WTC11 (cell line): ENCODE measurements around the gene GALNT17. TPM values are rescaled to one million over a fixed set of nuclear protein-coding genes. Genes with fewer than 3 reads are reported as not detected.

ENCODE experiments used
- ATAC-seq: fragments of 200-7000 bp; cut with Tn5 transposase; 2 replicates; pipeline ENCODE4 v1.10.0; 2021; ENCODE audit warnings: mild to moderate bottlenecking, moderate library complexity
- CTCF ChIA-PET: fragments of 300-600 bp; sonication (Branson Sonifier 250); formaldehyde crosslinking; loops from one replicate; lab custom pipeline; 2021; ENCODE audit warnings: antibody characterized with exemption; lab: Charles Lee
- POLR2A ChIA-PET: fragments of 350-600 bp; sonication (Branson Sonifier 250); formaldehyde crosslinking; loops from one replicate; lab custom pipeline; 2021; ENCODE audit warnings: antibody characterized with exemption; lab: Charles Lee
- DNase-seq: peaks from one replicate; pipeline ENCODE4 v3.0.0; 2021; ENCODE audit warnings: low spot score
- H3K27ac Mint-ChIP-seq: 2 replicates; pipeline ENCODE4 v1.8.0; 2021; ENCODE audit warnings: mixed read lengths
- H3K27me3 Mint-ChIP-seq: 2 replicates; pipeline ENCODE4 v1.8.0; 2021; ENCODE audit warnings: low read depth, mild to moderate bottlenecking, moderate library complexity, mixed read lengths
- H3K36me3 Mint-ChIP-seq: 2 replicates; pipeline ENCODE4 v1.8.0; 2021; ENCODE audit warnings: mixed read lengths
- H3K4me1 Mint-ChIP-seq: 2 replicates; pipeline ENCODE4 v1.8.0; 2022; ENCODE audit warnings: mixed read lengths
- H3K4me3 Mint-ChIP-seq: 2 replicates; pipeline ENCODE4 v1.8.0; 2021; ENCODE audit warnings: mild to moderate bottlenecking, moderate library complexity, mixed read lengths
- H3K9me3 Mint-ChIP-seq: 2 replicates; pipeline ENCODE4 v1.8.0; 2021; ENCODE audit warnings: mixed read lengths
- ATF1 ChIP-seq: sonication (generic); formaldehyde crosslinking; IDR thresholded peaks from 2 replicates; pipeline ENCODE4 v1.8.1; 2023; ENCODE audit warnings: mild to moderate bottlenecking, moderate library complexity, missing genetic modification reagents
- CDX4 ChIP-seq: fragments of 250-450 bp; sonication (Bioruptor Pico); IDR thresholded peaks from 2 replicates; pipeline ENCODE4 v1.9.0; 2021; ENCODE audit warnings: moderate library complexity, mild to moderate bottlenecking, inconsistent platforms, borderline replicate concordance
- CREM ChIP-seq: sonication (generic); formaldehyde crosslinking; IDR thresholded peaks from 2 replicates; pipeline ENCODE4 v1.8.1; 2022; ENCODE audit warnings: mild to moderate bottlenecking, missing genetic modification reagents, moderate library complexity
- CTCF ChIP-seq: fragments of 200-600 bp; IDR thresholded peaks from 2 replicates; pipeline ENCODE4 v1.8.0; 2022; ENCODE audit warnings: antibody characterized with exemption
- GTF2I ChIP-seq: fragments of 250-450 bp; sonication (Bioruptor Pico); conservative IDR thresholded peaks from 2 replicates; pipeline ENCODE4 v1.4.0; 2021; ENCODE audit warnings: mild to moderate bottlenecking
- HMGA2 ChIP-seq: fragments of 250-450 bp; sonication (Bioruptor Pico); IDR thresholded peaks from 2 replicates; pipeline ENCODE4 v1.4.0; 2021; ENCODE audit warnings: mild to moderate bottlenecking, moderate library complexity
- NFYB ChIP-seq: sonication (generic); formaldehyde crosslinking; conservative IDR thresholded peaks from 2 replicates; pipeline ENCODE4 v1.8.0; 2022; ENCODE audit warnings: low read depth, missing genetic modification reagents
- NR1H2 ChIP-seq: sonication (generic); formaldehyde crosslinking; IDR thresholded peaks from 2 replicates; pipeline ENCODE4 v1.9.0; 2021; ENCODE audit warnings: mild to moderate bottlenecking, moderate library complexity, missing genetic modification reagents
- PRRX2 ChIP-seq: fragments of 250-450 bp; sonication (Bioruptor Pico); IDR thresholded peaks from 2 replicates; pipeline ENCODE4 v1.8.0; 2021; ENCODE audit warnings: mild to moderate bottlenecking
- SMAD4 ChIP-seq: sonication (generic); formaldehyde crosslinking; IDR thresholded peaks from 2 replicates; pipeline ENCODE4 v1.8.0; 2022; ENCODE audit warnings: mild to moderate bottlenecking, missing genetic modification reagents
- TEAD1 ChIP-seq: sonication (generic); formaldehyde crosslinking; IDR thresholded peaks from 2 replicates; pipeline ENCODE4 v1.8.0; 2022; ENCODE audit warnings: mild to moderate bottlenecking, missing genetic modification reagents
- ZBTB21 ChIP-seq: sonication (generic); formaldehyde crosslinking; IDR thresholded peaks from 2 replicates; pipeline ENCODE4 v1.8.1; 2023; ENCODE audit warnings: mild to moderate bottlenecking, missing genetic modification reagents, borderline replicate concordance
- ZBTB43 ChIP-seq: sonication (generic); formaldehyde crosslinking; IDR thresholded peaks from 2 replicates; pipeline ENCODE4 v1.8.1; 2023; ENCODE audit warnings: mild to moderate bottlenecking, missing genetic modification reagents
- ZMAT4 ChIP-seq: fragments of 250-450 bp; sonication (Bioruptor Pico); IDR thresholded peaks from 2 replicates; pipeline ENCODE4 v1.9.0; 2021; ENCODE audit warnings: mild to moderate bottlenecking
- ZNF138 ChIP-seq: sonication (generic); formaldehyde crosslinking; conservative IDR thresholded peaks from 2 replicates; pipeline ENCODE4 v1.8.1; 2022; ENCODE audit warnings: mild to moderate bottlenecking, moderate library complexity, missing genetic modification reagents
- total RNA-seq: library from RNA; stranded (reverse); gene quantifications from 3 replicates; pipeline ENCODE4 v1.2.3, GENCODE V29; 2021
- TF ChIP-seq, protein P1 (sequence below): fragments of 250-450 bp; sonication (Bioruptor Pico); conservative IDR thresholded peaks from 2 replicates; pipeline ENCODE4 v1.9.0; 2021; ENCODE audit warnings: mild to moderate bottlenecking
- TF ChIP-seq, protein P2 (sequence below): sonication (generic); formaldehyde crosslinking; IDR thresholded peaks from 2 replicates; pipeline ENCODE4 v1.8.0; 2023; ENCODE audit warnings: missing genetic modification reagents
- TF ChIP-seq, protein P3 (sequence below): sonication (generic); formaldehyde crosslinking; IDR thresholded peaks from 2 replicates; pipeline ENCODE4 v1.8.1; 2022; ENCODE audit warnings: mild to moderate bottlenecking, moderate library complexity, missing genetic modification reagents

Gene GALNT17
- total RNA-seq, 1 experiment from 2014 or later: 61.1 TPM

DNA sequence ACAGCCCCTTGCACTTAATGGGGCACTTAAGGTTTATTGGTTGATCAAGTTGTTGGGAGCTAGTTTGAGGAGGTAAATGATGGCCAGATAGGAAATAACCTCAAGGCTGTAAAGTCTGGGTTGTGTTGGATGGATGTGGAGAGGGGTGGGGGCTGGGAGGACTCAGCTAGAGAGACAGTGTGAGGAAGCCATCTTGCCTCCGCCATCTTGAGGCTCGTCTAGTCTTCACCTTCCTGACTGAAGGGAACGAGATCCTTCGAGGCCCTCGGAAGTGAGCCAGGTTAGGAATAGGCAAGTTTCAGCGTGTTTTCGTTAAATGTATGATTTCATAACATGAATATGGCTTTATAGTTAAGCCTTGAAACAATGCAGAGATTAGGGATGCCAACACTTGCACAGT, 5.5 kb downstream of the GALNT17 start:
- Mint-ChIP-seq H3K27me3 (no peaks in the 10 kb centered on the region), H3K9me3 (no peaks in the 10 kb centered on the region), H3K36me3 (peaks cover 39% of the 10 kb centered on the region)
- POLR2A ChIA-PET: no interaction called here
- no peak for TF ChIP-seq ZBTB43 (CRISPR knock-in tag)
- TF ChIP-seq ZMAT4 (CRISPR knock-in tag): no peak
- TF ChIP-seq, protein P1, sequence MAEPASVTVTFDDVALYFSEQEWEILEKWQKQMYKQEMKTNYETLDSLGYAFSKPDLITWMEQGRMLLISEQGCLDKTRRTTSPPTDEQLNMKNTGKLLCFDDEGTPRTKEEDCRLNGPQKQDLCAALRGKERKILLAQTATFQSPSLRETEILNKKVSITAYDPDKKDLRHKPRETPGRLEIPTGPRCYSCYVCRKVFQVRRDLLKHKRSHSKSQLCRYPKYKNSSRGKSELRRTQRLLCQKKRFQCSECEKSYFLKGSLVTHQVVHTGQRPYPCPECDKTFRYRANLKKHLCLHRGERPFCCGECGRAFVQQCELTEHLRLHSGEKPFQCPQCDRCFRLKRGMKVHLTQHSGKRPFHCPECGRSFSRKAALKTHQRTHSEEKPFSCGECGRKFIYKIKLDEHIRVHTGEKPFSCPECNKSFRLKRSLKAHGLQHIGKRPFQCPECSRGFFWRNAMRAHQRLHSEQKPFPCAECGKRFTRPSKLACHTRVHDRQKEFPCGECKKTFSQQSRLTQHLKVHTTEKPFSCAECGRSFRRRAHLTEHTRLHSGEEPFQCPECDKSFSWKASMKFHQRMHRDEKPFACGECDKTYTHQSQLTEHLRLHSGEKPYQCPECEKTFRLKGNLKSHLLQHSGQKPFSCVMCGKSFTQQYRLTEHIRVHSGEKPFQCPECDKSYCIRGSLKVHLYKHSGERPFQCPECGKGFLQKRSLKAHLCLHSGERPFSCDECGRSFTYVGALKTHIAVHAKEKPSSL (CRISPR knock-in tag): no peak
- no peak for TF ChIP-seq NFYB (CRISPR knock-in tag)
- no peak for TF ChIP-seq GTF2I
- no peak for TF ChIP-seq ZNF138 (CRISPR knock-in tag)
- TF ChIP-seq, all 79 proteins: peak for 0
- Mint-ChIP-seq H3K27ac (no peak overlapping the region), H3K4me3 (no peak overlapping the region), H3K4me1 (peaks cover 46% of the 10 kb centered on the region)
- CTCF ChIA-PET: no interaction called here
- no peak for DNase-seq
- ATAC-seq: no peak

- DNase-seq: no peak
- no peaks in the 10 kb centered on the region for H3K9me3 Mint-ChIP-seq
- ATAC-seq: no peak
- peaks cover 57% of the 10 kb centered on the region for H3K36me3 Mint-ChIP-seq
- no peak for TF ChIP-seq SMAD4 (CRISPR knock-in tag)
- TF ChIP-seq NR1H2 (CRISPR knock-in tag): no peak
- TF ChIP-seq CTCF: no peak
- TF ChIP-seq CREM (CRISPR knock-in tag): no peak
- no peak for TF ChIP-seq TEAD1 (CRISPR knock-in tag)
- TF ChIP-seq GTF2I: no peak
- no peak for TF ChIP-seq ZBTB43 (CRISPR knock-in tag)
- TF ChIP-seq, protein P2, sequence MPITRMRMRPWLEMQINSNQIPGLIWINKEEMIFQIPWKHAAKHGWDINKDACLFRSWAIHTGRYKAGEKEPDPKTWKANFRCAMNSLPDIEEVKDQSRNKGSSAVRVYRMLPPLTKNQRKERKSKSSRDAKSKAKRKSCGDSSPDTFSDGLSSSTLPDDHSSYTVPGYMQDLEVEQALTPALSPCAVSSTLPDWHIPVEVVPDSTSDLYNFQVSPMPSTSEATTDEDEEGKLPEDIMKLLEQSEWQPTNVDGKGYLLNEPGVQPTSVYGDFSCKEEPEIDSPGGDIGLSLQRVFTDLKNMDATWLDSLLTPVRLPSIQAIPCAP (CRISPR knock-in tag): no peak
- no peak for TF ChIP-seq CDX4
- no peak for TF ChIP-seq ATF1 (CRISPR knock-in tag)
- TF ChIP-seq, protein P3, sequence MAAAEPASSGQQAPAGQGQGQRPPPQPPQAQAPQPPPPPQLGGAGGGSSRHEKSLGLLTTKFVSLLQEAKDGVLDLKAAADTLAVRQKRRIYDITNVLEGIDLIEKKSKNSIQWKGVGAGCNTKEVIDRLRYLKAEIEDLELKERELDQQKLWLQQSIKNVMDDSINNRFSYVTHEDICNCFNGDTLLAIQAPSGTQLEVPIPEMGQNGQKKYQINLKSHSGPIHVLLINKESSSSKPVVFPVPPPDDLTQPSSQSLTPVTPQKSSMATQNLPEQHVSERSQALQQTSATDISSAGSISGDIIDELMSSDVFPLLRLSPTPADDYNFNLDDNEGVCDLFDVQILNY (CRISPR knock-in tag): no peak
- TF ChIP-seq ZBTB21 (CRISPR knock-in tag): no peak
- no peak for TF ChIP-seq PRRX2 (CRISPR knock-in tag)
- no peak for TF ChIP-seq HMGA2 (CRISPR knock-in tag)
- peak overlapping the region; percentile 82; the same call in 1 of the 2 replicates for H3K27ac Mint-ChIP-seq
- H3K4me3 Mint-ChIP-seq: no peak overlapping the region
- POLR2A ChIA-PET: no interaction called here
- no peaks in the 10 kb centered on the region for H3K27me3 Mint-ChIP-seq
- peaks cover 33% of the 10 kb centered on the region for H3K4me1 Mint-ChIP-seq
- CTCF ChIA-PET: no interaction called here
Measured at GRCh38 chr7:71140264-71140663, 8.3 kb downstream of the GALNT17 start.
